CD8-positive, alpha-beta memory T cell (primary cell): ENCODE measurements around the gene BCAP31. TPM values are rescaled to one million over a fixed set of nuclear protein-coding genes. Genes with fewer than 3 reads are reported as not detected.
"Not testable (repeated sequence)": the region's sequence is repeated elsewhere in the genome, so short reads cannot be mapped to it uniquely, and the experiment has no call there.

Source experiments
- CTCF ChIA-PET: fragments of 350-600 bp; sonication (Branson Sonifier 250); formaldehyde crosslinking; loops from one replicate; lab custom pipeline; 2021; ENCODE audit warnings: antibody characterized with exemption; lab: Charles Lee
- POLR2A ChIA-PET: fragments of 350-600 bp; sonication (Branson Sonifier 250); formaldehyde crosslinking; loops from one replicate; lab custom pipeline; 2021; ENCODE audit warnings: antibody characterized with exemption; lab: Charles Lee
- DNase-seq, 5 donors: peaks; one replicate each; pipeline versions ENCODE4 v3.0.0 to v3.0.0-alpha.2; 2020 to 2022; ENCODE audit warnings: mixed read lengths in 1 of 5
- H3K27ac ChIP-seq: one replicate; pipeline ENCODE4 v1.7.0; 2013; ENCODE audit warnings: low read depth, mild to moderate bottlenecking, low read length, moderate library complexity
- H3K27me3 ChIP-seq: 2 replicates; pipeline ENCODE4 v1.7.0; 2013; ENCODE audit warnings: low read length, mild to moderate bottlenecking; ENCODE audit not compliant: insufficient read depth, poor library complexity, severe bottlenecking
- H3K36me3 ChIP-seq: 2 replicates; pipeline ENCODE4 v1.7.0; 2013; ENCODE audit warnings: mild to moderate bottlenecking, low read length, moderate library complexity; ENCODE audit not compliant: insufficient read depth
- H3K4me1 ChIP-seq: 2 replicates; pipeline ENCODE4 v1.7.0; 2013; ENCODE audit warnings: mild to moderate bottlenecking, low read length, moderate library complexity; ENCODE audit not compliant: insufficient read depth
- H3K4me3 ChIP-seq: 2 replicates; pipeline ENCODE4 v1.7.0; 2013; ENCODE audit warnings: mild to moderate bottlenecking, low read length
- H3K9me3 ChIP-seq: 2 replicates; pipeline ENCODE4 v1.7.0; 2013; ENCODE audit warnings: mild to moderate bottlenecking, low read length
- H3K27ac Mint-ChIP-seq, 8 donors: one replicate each; pipeline ENCODE4 v1.8.0; 2020 to 2021; ENCODE audit warnings: mixed read lengths in 8 of 8, mild to moderate bottlenecking in 6 of 8, inconsistent platforms in 3 of 8, moderate library complexity in 3 of 8
- H3K27me3 Mint-ChIP-seq, 2 donors: one replicate each; pipeline ENCODE4 v1.8.0; 2020 to 2021; ENCODE audit warnings: mixed read lengths in 2 of 2, mild to moderate bottlenecking in 1 of 2, moderate library complexity in 1 of 2
- H3K36me3 Mint-ChIP-seq, 3 donors: one replicate each; pipeline ENCODE4 v1.8.0; 2020 to 2021; ENCODE audit warnings: mixed read lengths in 3 of 3, inconsistent platforms in 1 of 3, mild to moderate bottlenecking in 1 of 3
- H3K4me1 Mint-ChIP-seq, 3 donors: one replicate each; pipeline ENCODE4 v1.8.0; 2020 to 2021; ENCODE audit warnings: mixed read lengths in 3 of 3, inconsistent platforms in 1 of 3, mild to moderate bottlenecking in 1 of 3
- H3K4me3 Mint-ChIP-seq, 7 donors: one replicate each; pipeline ENCODE4 v1.8.0; 2020 to 2021; ENCODE audit warnings: mixed read lengths in 7 of 7, mild to moderate bottlenecking in 6 of 7, moderate library complexity in 4 of 7, inconsistent platforms in 2 of 7
- H3K9me3 Mint-ChIP-seq, 5 donors: one replicate each; pipeline ENCODE4 v1.8.0; 2020 to 2022; ENCODE audit warnings: mixed read lengths in 5 of 5, mild to moderate bottlenecking in 3 of 5, moderate library complexity in 2 of 5, inconsistent platforms in 1 of 5
- polyA plus RNA-seq: library from polyadenylated mRNA; unstranded; fragments of 300-500 nt; fragmentation: Illumina TruSeq; gene quantifications from one replicate; pipeline ENCODE4 v1.2.3, GENCODE V29; 2021
- total RNA-seq, 2 experiments: library from RNA; stranded (reverse); gene quantifications; one replicate each; pipeline ENCODE4 v1.2.3, GENCODE V29; 2021

BCAP31 gene
- total and polyA plus RNA-seq, 3 experiments from 2014 or later: 140 to 333 (median 153) TPM

DNA sequence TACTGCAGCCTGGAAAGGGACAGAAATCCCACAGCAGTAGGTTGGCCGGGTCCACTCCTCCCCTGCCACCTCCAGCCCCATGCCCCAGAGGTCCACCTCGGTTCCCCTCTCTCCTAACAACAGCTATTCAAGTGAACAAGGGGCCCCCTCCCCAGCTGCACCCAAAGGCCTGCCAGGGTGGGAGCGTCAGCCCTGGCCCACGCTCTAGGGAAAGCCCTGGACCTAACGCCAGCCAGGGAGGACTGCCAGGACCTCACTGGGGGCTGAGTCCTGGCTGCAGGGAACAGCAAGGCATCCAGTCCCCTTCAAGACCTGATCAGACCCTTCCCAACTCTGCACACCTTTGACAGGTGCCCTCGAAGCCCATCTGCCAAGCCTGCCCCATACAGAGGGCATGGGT, 23.2 kb downstream of the BCAP31 start:
- no peak overlapping the region for H3K4me3 Mint-ChIP-seq

DNA sequence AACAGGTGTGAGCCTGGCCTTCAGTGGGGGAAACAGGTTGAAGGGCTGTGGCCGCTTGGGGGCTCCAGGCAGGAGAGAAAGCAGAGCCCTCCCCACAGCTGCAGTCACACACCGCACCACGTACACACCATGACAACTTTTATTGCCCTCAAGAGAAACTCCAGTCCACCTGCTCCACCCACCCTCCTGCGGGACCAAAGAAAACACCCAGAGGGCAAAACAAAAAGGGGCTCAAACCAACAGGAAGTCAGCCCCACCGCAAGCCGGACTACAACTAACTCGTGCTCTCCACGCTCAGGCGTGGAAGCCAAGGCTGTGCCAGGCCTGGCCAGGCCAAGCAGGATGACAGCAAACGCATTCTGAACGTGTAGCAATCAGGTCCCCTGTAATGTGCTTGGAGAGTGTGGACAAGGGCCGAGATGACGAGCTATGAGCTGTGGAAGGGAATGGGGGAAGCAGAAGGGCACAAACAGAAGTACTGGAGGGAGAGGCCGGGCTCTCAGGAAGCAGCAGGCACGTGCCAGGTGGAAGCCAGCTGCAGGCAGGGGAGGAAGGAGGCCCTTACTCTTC, 23.7 kb downstream of the BCAP31 start:
- ChIA-PET POLR2A (no interaction called here), CTCF (no interaction called here)
- peaks cover 0 to 5% of the 10 kb centered on the region in 2 donors for H3K27me3 Mint-ChIP-seq
- no peaks in the 10 kb centered on the region for H3K9me3 ChIP-seq
- no peak overlapping the region for H3K4me3 Mint-ChIP-seq
- H3K27me3 ChIP-seq: no peaks in the 10 kb centered on the region
- H3K4me1 Mint-ChIP-seq: peaks cover 0 to 2% (median 0%) of the 10 kb centered on the region in 3 donors
- no peak overlapping the region for H3K27ac ChIP-seq
- no peaks in the 10 kb centered on the region for H3K4me1 ChIP-seq
- no peak for DNase-seq
- H3K27ac Mint-ChIP-seq: peak overlapping the region in 1 of 8 donors; percentile 21
- peaks cover 0 to 68% (median 0%) of the 10 kb centered on the region in 3 donors for H3K36me3 Mint-ChIP-seq
- no peaks in the 10 kb centered on the region for H3K36me3 ChIP-seq
- H3K9me3 Mint-ChIP-seq: no peaks in the 10 kb centered on the region
- H3K4me3 ChIP-seq: no peak overlapping the region

More for the DNA sequence above, 23.2 kb downstream of the BCAP31 start:
- ChIA-PET POLR2A (no interaction called here), CTCF (no interaction called here)
- H3K27me3 ChIP-seq: no peaks in the 10 kb centered on the region
- no peak overlapping the region for H3K4me3 ChIP-seq
- Mint-ChIP-seq H3K36me3 (peaks cover 0 to 64% (median 0%) of the 10 kb centered on the region in 3 donors), H3K27me3 (peaks cover 0 to 5% of the 10 kb centered on the region in 2 donors), H3K27ac (no peak overlapping the region), H3K4me1 (peaks cover 0 to 2% (median 0%) of the 10 kb centered on the region in 3 donors), H3K9me3 (no peaks in the 10 kb centered on the region)
- no peaks in the 10 kb centered on the region for H3K9me3 ChIP-seq
- no peak overlapping the region for H3K27ac ChIP-seq
- no peaks in the 10 kb centered on the region for H3K36me3 ChIP-seq
- no peak for DNase-seq
- no peaks in the 10 kb centered on the region for H3K4me1 ChIP-seq

DNA sequence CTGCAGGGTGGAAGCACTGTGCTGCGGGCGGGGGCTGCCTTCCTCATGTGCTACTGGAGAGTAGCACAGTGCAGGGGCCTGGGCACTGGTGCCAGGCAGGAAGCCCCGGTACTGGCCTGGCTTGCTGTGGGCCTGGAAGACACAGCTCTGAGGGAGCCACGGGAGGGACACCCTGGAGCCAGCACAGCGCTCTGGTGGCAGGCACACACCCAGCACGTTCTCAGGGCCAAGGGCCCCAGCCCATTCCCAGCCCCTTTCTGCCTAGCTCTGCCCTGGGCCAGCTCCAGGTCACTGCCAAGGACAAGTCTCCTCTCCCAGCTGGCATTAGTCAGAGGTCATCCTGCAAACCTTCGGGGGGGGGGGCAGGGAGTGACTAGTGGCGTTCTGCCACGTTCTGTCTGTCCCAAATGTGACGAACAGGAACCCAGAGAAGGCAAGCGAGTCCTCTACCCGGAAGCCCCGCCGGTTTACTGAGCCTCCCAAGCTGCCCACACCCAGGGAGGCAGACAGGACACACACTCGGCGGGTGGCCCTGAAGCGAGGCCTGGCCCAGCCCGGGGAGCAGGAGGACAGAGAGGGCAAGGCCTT, 24.3 kb downstream of the BCAP31 start:
- H3K9me3 Mint-ChIP-seq, H3K4me1 ChIP-seq, H3K9me3 ChIP-seq, H3K4me1 Mint-ChIP-seq, H3K27ac ChIP-seq, H3K4me3 ChIP-seq, POLR2A ChIA-PET, DNase-seq, H3K4me3 Mint-ChIP-seq, H3K27me3 Mint-ChIP-seq, H3K36me3 ChIP-seq, H3K27me3 ChIP-seq: not testable (repeated sequence)
- CTCF ChIA-PET: interaction anchor here (1.6 kb wide), 1 partner anchor 144 kb away, joined by 4 read pairs; no protein-coding TSS in a partner anchor
- Mint-ChIP-seq H3K36me3 (peaks cover 0 to 66% (median 0%) of the 10 kb centered on the region in 3 donors), H3K27ac (peak overlapping the region in 1 of 8 donors; percentile 21)

- H3K27ac ChIP-seq, H3K4me3 ChIP-seq, H3K9me3 ChIP-seq, H3K4me3 Mint-ChIP-seq, H3K36me3 ChIP-seq, H3K4me1 Mint-ChIP-seq, H3K4me1 ChIP-seq, POLR2A ChIA-PET, DNase-seq, H3K9me3 Mint-ChIP-seq, H3K27me3 ChIP-seq, H3K27me3 Mint-ChIP-seq, H3K27ac Mint-ChIP-seq: not testable (repeated sequence)
- H3K36me3 Mint-ChIP-seq: peaks cover 0 to 61% (median 0%) of the 10 kb centered on the region in 3 donors
- CTCF ChIA-PET: interaction anchor here (1.6 kb wide), 1 partner anchor 144 kb away, joined by 4 read pairs; no protein-coding TSS in a partner anchor
Measured at GRCh38 chrX:153699210-153699783, 24.9 kb downstream of the BCAP31 start.

GRCh38 chrX:153697924-153698865, 26.0 kb downstream of the BCAP31 start:
- CTCF ChIA-PET: interaction anchor here (1.6 kb wide), 1 partner anchor 143 kb away, joined by 4 read pairs; no protein-coding TSS in a partner anchor
- H3K4me1 ChIP-seq: no peaks in the 10 kb centered on the region
- H3K9me3 ChIP-seq: no peaks in the 10 kb centered on the region
- Mint-ChIP-seq H3K27ac (peak overlapping the region in 3 of 8 donors; percentile 32 to 63 (median 50)), H3K4me3 (no peak overlapping the region), H3K27me3 (peaks cover 0 to 5% of the 10 kb centered on the region in 2 donors), H3K9me3 (no peaks in the 10 kb centered on the region), H3K36me3 (peaks cover 0 to 56% (median 0%) of the 10 kb centered on the region in 3 donors), H3K4me1 (no peaks in the 10 kb centered on the region)
- no peaks in the 10 kb centered on the region for H3K36me3 ChIP-seq
- no peak for DNase-seq
- POLR2A ChIA-PET: no interaction called here
- no peak overlapping the region for H3K4me3 ChIP-seq
- H3K27me3 ChIP-seq: no peaks in the 10 kb centered on the region
- H3K27ac ChIP-seq: no peak overlapping the region

DNA sequence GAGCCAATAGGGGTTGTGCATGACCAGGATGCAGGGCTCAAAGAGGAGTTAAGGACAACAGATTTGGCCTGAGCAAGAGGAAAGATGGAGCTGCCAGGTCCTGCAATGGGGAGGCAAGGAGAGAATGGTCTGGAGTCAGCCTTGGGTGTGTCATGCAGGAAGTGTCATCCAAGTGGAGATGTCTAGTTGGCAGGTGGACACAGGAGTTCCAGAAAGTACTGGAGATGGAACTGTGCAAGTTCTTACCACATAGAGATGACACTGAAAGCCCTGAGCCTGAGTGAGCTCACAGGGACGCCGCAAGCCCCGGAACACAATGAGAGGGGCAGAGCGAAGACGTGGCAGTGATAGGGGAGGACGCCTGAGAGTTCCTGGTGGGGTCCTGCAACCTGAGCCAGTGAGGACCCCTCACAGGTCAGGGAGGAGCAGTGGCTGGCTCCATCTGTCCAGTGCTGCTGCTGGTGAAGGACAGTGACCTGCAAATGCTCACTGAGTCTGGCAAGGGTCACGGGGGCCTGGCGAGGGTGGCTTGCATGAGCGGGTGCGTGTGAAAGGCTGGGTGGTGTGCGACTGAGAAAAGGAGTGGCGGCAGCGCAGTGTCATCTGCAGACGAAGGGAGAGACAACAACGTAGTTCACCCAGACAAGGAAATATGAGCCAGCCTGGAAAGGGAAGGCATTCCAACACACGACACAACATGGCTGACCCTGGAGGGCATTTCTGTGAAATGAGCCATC, 27.0 kb downstream of the BCAP31 start:
- DNase-seq, H3K27me3 ChIP-seq, H3K4me1 ChIP-seq, H3K4me3 ChIP-seq, POLR2A ChIA-PET, H3K36me3 ChIP-seq, H3K9me3 Mint-ChIP-seq, H3K4me3 Mint-ChIP-seq, H3K9me3 ChIP-seq, CTCF ChIA-PET, H3K27ac ChIP-seq, H3K4me1 Mint-ChIP-seq, H3K27me3 Mint-ChIP-seq: not testable (repeated sequence)
- Mint-ChIP-seq H3K36me3 (peaks cover 0 to 49% (median 0%) of the 10 kb centered on the region in 3 donors), H3K27ac (peak overlapping the region in 1 of 8 donors; percentile 57)

DNA sequence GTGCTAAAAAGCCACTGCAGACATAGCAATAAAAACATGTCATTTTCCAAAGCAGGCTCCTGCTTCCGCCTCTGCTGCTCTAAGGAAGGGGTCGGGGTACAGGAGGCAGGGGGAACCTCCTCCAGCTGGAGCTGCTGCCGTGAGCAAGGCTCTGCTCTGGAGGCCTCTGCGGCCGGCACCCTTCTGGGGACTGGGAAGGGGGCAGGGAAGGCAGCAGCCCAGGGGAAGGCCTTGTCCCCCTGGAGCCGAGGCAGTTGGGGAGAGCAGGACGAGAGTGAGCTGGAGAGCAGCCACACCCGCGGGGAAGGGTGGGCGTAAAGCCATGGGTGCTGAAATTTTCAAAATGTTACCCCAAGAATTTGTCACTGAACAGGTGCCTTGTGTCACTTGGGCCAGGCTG, 27.6 kb downstream of the BCAP31 start:
- CTCF ChIA-PET, H3K27ac ChIP-seq, H3K27me3 ChIP-seq, H3K36me3 ChIP-seq, H3K9me3 Mint-ChIP-seq, DNase-seq, POLR2A ChIA-PET, H3K4me1 ChIP-seq, H3K27me3 Mint-ChIP-seq, H3K4me3 ChIP-seq, H3K4me3 Mint-ChIP-seq, H3K4me1 Mint-ChIP-seq, H3K9me3 ChIP-seq: not testable (repeated sequence)
- peak overlapping the region in 2 of 8 donors; percentile 47 to 57 for H3K27ac Mint-ChIP-seq
- H3K36me3 Mint-ChIP-seq: peaks cover 0 to 44% (median 0%) of the 10 kb centered on the region in 3 donors
